Vagina (tissue), 2 donors: Measurements from ENCODE around the gene SLC22A2.

Experiments used
- CTCF ChIP-seq, 3 experiments: fragments of 450-650 bp in 2 of 3; fragments of 200-600 bp in 1 of 3; sonication (generic) in 1 of 3; IDR thresholded peaks; one replicate each; pipeline ENCODE4 v1.5.1; 2017 to 2019; ENCODE audit warnings: antibody characterized with exemption in 3 of 3, mild to moderate bottlenecking in 2 of 3, moderate library complexity in 2 of 3
- POLR2A ChIP-seq, 2 donors: fragments of 450-650 bp; IDR thresholded peaks; one replicate each; pipeline ENCODE4 v1.6.1; 2017; ENCODE audit warnings: antibody characterized with exemption in 2 of 2, mild to moderate bottlenecking in 2 of 2, moderate library complexity in 2 of 2
- POLR2AphosphoS5 ChIP-seq, 2 donors: sonication (generic); formaldehyde crosslinking; IDR thresholded peaks; one replicate each; pipeline ENCODE4 v1.9.0; 2017; ENCODE audit warnings: antibody characterized with exemption in 2 of 2, mild to moderate bottlenecking in 2 of 2, low read depth in 1 of 2; ENCODE audit not compliant: insufficient read depth in 1 of 2

GRCh38 chr6:160203953-160204352 lies 54.7 kb downstream of the SLC22A2 start:
- no peak for TF ChIP-seq CTCF (IDR thresholded peaks at IDR 0.05)
- no peak for TF ChIP-seq POLR2A (IDR thresholded peaks at IDR 0.05)
- TF ChIP-seq POLR2AphosphoS5 (IDR thresholded peaks at IDR 0.05; ENCODE audit: insufficient read depth in 1 of 2, low read depth in 1 of 2) = no peak
